HG02763 (cell line): ENCODE data around the gene LLCFC1.

Experiments
- ATAC-seq: cut with Tn5 transposase; IDR thresholded peaks from one replicate; pipeline ENCODE4 v1.9.1; 2021; ENCODE audit warnings: mild to moderate bottlenecking, moderate library complexity; ENCODE audit not compliant: unreplicated experiment

The LLCFC1 gene

GRCh38 chr7:142939226-142939910 is at the start of gene LLCFC1:
Gene LLCFC1, plus strand, starts transcription at chr7:142939484. Its CDS starts 138 bp downstream, at chr7:142939622.
- ATAC-seq, result no peak

- no peak for ATAC-seq
Measured at GRCh38 chr7:142889816-142890215, 49.5 kb upstream of the LLCFC1 start.

- ATAC-seq, result no peak
Measured at GRCh38 chr7:142890874-142891485, 48.3 kb upstream of the LLCFC1 start.

- ATAC-seq, result no peak
Measured at GRCh38 chr7:142891490-142892082, 47.7 kb upstream of the LLCFC1 start.

GRCh38 chr7:142892951-142893350 is 46.3 kb upstream of the LLCFC1 start:
- no peak for ATAC-seq

- no peak for ATAC-seq
Measured at GRCh38 chr7:142894112-142894984, 44.9 kb upstream of the LLCFC1 start.

GRCh38 chr7:142894985-142895593 is 44.2 kb upstream of the LLCFC1 start:
- ATAC-seq, result no peak

GRCh38 chr7:142896151-142896550 is 43.1 kb upstream of the LLCFC1 start:
- no peak for ATAC-seq

GRCh38 chr7:142896741-142897379 is 42.4 kb upstream of the LLCFC1 start:
- ATAC-seq, result no peak

- ATAC-seq, result no peak
Measured at GRCh38 chr7:142897691-142898090, 41.6 kb upstream of the LLCFC1 start.

GRCh38 chr7:142898377-142899170 is 40.7 kb upstream of the LLCFC1 start:
- no peak for ATAC-seq

GRCh38 chr7:142899661-142900060 is 39.6 kb upstream of the LLCFC1 start:
- no peak for ATAC-seq

- no peak for ATAC-seq
Measured at GRCh38 chr7:142901426-142902259, 37.6 kb upstream of the LLCFC1 start.

- ATAC-seq, result no peak
Measured at GRCh38 chr7:142904128-142904527, 35.2 kb upstream of the LLCFC1 start.

- ATAC-seq, result no peak
Measured at GRCh38 chr7:142905759-142906158, 33.5 kb upstream of the LLCFC1 start.

GRCh38 chr7:142906643-142907042 is 32.6 kb upstream of the LLCFC1 start:
- ATAC-seq, result no peak

GRCh38 chr7:142908290-142908689 is 31.0 kb upstream of the LLCFC1 start:
- ATAC-seq, result no peak
